Left lung (tissue), 10 donors: ENCODE data around the gene IPO5. TPM values are rescaled to one million over a fixed set of nuclear protein-coding genes. Genes with fewer than 3 reads are reported as not detected.
A peak's percentile ranks its signal among the peaks of the same experiment; 100 is the strongest.

Experiments
- ATAC-seq: fragments of 200-7000 bp; cut with Tn5 transposase; one replicate; pipeline ENCODE4 v1.9.1; 2020; ENCODE audit warnings: moderate library complexity
- DNase-seq, 4 donors: peaks; one replicate each; pipeline ENCODE4 v3.0.0-alpha.2; 2013 to 2020
- H3K27ac ChIP-seq, 2 donors: fragments of 200-600 bp; sonication (generic) in 1 of 2; one replicate each; pipeline versions ENCODE4 v1.5.0 to v1.8.0; 2020 to 2021
- H3K27me3 ChIP-seq, 2 donors: fragments of 200-600 bp; sonication (generic) in 1 of 2; one replicate each; pipeline versions ENCODE4 v1.5.0 to v1.8.0; 2020 to 2021
- H3K36me3 ChIP-seq, 2 donors: fragments of 200-600 bp; sonication (generic) in 1 of 2; one replicate each; pipeline versions ENCODE4 v1.5.0 to v1.8.0; 2020 to 2021
- H3K4me1 ChIP-seq, 2 donors: fragments of 200-600 bp; one replicate each; pipeline ENCODE4 v1.8.0; 2021
- H3K4me3 ChIP-seq, 2 donors: fragments of 200-600 bp; sonication (generic) in 1 of 2; one replicate each; pipeline versions ENCODE4 v1.5.0 to v1.8.0; 2020 to 2021; ENCODE audit warnings: mild to moderate bottlenecking in 1 of 2
- H3K9me3 ChIP-seq, 2 donors: fragments of 200-600 bp; sonication (generic) in 1 of 2; one replicate each; pipeline versions ENCODE4 v1.5.0 to v1.8.0; 2020 to 2021
- CTCF ChIP-seq, 2 donors: fragments of 200-600 bp; sonication (generic) in 1 of 2; IDR thresholded peaks; one replicate each; pipeline versions ENCODE4 v1.5.0 to v1.8.0; 2021; ENCODE audit warnings: antibody characterized with exemption in 2 of 2
- intact Hi-C, 2 donors: fragments of 100-400 bp; cut with DNase I; formaldehyde crosslinking; loops; one replicate each; pipeline versions ENCODE4 v1.11.2 to v1.14.2; 2022
- polyA plus RNA-seq, 6 donors: library from polyadenylated mRNA; unstranded; fragments of 120-200 nt; gene quantifications; one replicate each; pipeline ENCODE4 v1.2.1, GENCODE V29; 2013; ENCODE audit not compliant: insufficient read length in 6 of 6
- total RNA-seq, 2 donors: library from RNA; stranded (reverse); fragmentation: NEBNext Ultra II Directional; extraction: Animal tissue kit (Norgen Biotek cat#: 25700); gene quantifications; one replicate each; pipeline ENCODE4 v1.2.1, GENCODE V29; 2021
- donor health status: DM: no; HTN: yes; CAD: no.
- donor health status: DM: no; HTN: no; CAD: no.

IPO5 gene
- total and polyA plus RNA-seq, 8 donors: 74.5 to 170 (median 157) TPM

GRCh38 chr13:97978651-97979050 lies 25.2 kb downstream of the IPO5 start:
- Histone ChIP-seq H3K9me3 (no peaks in the 10 kb centered on the region), H3K4me3 (no peak overlapping the region), H3K27ac (no peak overlapping the region), H3K27me3 (no peaks in the 10 kb centered on the region), H3K4me1 (peaks cover 7 to 29% of the 10 kb centered on the region in 2 donors), H3K36me3 (peaks cover 0 to 13% of the 10 kb centered on the region in 2 donors)
- ATAC-seq (no peak), DNase-seq (no peak)
- no peak for TF ChIP-seq CTCF (IDR thresholded peaks at IDR 0.05)
- intact Hi-C loops: no loop called here

- DNase-seq: no peak
- Histone ChIP-seq H3K9me3 (no peaks in the 10 kb centered on the region), H3K4me1 (peaks cover 7 to 29% of the 10 kb centered on the region in 2 donors), H3K36me3 (peaks cover 0 to 15% of the 10 kb centered on the region in 2 donors), H3K27ac (no peak overlapping the region), H3K4me3 (no peak overlapping the region), H3K27me3 (no peaks in the 10 kb centered on the region)
- intact Hi-C loops: no loop called here
- no peak for TF ChIP-seq CTCF (IDR thresholded peaks at IDR 0.05)
- ATAC-seq: no peak
These were observed 25.6 kb downstream of the IPO5 start for GRCh38 chr13:97979051-97979450.

- Histone ChIP-seq H3K9me3 (no peaks in the 10 kb centered on the region), H3K27ac (no peak overlapping the region), H3K27me3 (no peaks in the 10 kb centered on the region), H3K4me1 (peaks cover 7 to 29% of the 10 kb centered on the region in 2 donors), H3K4me3 (no peak overlapping the region), H3K36me3 (peaks cover 0 to 20% of the 10 kb centered on the region in 2 donors)
- TF ChIP-seq CTCF (IDR thresholded peaks at IDR 0.05): no peak
- no peak for ATAC-seq
- no peak for DNase-seq
- intact Hi-C loops: no loop called here
These were observed 26.1 kb downstream of the IPO5 start for GRCh38 chr13:97979556-97979955.

- no peak for DNase-seq
- H3K27me3 ChIP-seq: no peaks in the 10 kb centered on the region
- intact Hi-C loops: no loop called here
- TF ChIP-seq CTCF (IDR thresholded peaks at IDR 0.05): no peak
- no peaks in the 10 kb centered on the region for H3K9me3 ChIP-seq
- H3K4me3 ChIP-seq: no peak overlapping the region
- H3K36me3 ChIP-seq: peaks cover 0 to 47% of the 10 kb centered on the region in 2 donors
- H3K4me1 ChIP-seq: peaks cover 7 to 17% of the 10 kb centered on the region in 2 donors
- ATAC-seq: no peak
- no peak overlapping the region for H3K27ac ChIP-seq
These were observed 28.8 kb downstream of the IPO5 start for GRCh38 chr13:97982286-97982685.

- intact Hi-C loops: no loop called here
- no peaks in the 10 kb centered on the region for H3K9me3 ChIP-seq
- ATAC-seq (peak; percentile 45), DNase-seq (peak in 1 of 4 donors; percentile 43)
- H3K4me1 ChIP-seq: no peaks in the 10 kb centered on the region
- no peak overlapping the region for H3K27ac ChIP-seq
- peaks cover 9 to 92% of the 10 kb centered on the region in 2 donors for H3K36me3 ChIP-seq
- TF ChIP-seq CTCF (IDR thresholded peaks at IDR 0.05): no peak
- no peak overlapping the region for H3K4me3 ChIP-seq
- no peaks in the 10 kb centered on the region for H3K27me3 ChIP-seq
These were observed 33.4 kb downstream of the IPO5 start for GRCh38 chr13:97986835-97987234.
